ENCODE results near the gene EFCC1.

EFCC1 gene

DNA sequence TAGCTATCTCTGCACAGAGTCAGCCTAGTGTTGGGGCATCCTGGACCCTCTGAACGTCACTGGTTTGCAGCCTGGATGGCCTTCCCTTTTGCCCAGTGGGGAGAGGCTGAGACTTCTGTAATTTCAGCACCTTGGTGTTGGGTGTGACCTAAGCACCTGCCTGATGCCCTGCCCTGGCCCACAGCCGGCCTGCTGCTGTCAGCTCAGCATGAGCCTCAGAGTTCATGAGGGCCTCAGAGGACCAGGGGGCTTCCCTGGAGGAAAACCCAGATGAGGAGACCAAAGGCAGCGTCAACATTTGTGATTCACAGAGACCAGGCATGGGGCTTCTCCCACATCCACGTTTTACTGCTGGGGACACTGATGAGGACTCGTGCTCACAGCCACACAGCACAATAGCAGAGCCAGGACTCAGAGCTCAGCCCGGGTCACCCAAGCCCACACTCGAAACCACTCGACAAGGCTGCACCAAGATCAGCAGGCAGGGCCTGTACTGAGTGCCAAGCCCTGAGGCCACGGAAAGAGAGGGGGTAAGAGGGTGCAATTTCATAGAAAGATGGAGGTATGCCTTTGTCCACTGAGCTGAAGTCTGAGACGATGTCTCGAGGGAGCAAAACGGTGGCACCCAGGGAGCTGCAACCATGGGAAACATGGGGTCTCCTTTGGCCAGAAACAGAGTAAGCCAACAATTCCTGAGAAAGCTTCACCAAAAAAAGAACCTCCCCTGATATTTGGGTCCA lies 49.6 kb downstream of the EFCC1 start:
- no peak overlapping the region for H3K27ac ChIP-seq
- TF ChIP-seq CTCF (conservative IDR thresholded peaks at IDR 0.05), result no peak

DNA sequence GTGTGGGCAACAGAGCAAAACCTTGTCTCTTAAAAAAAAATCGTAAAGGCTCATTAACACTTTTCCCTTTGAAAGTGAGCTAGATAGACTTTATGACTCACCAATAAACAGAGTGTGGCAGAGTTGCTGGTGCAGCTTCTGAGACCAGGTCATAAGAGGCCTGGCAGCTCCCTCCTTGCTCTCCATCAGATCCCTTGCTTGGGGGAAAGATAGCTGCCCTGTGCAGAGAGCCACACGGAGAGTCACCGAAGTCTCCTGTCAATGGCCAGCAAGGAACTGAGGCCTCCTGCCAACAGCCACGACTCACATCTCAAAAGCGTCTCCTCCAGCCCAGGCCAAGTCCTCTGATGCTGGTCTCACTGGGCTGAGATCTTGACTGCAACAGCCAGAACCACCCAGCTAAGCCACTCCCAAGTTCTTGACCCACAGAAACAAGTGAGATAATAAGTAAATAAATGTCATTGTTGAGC lies 50.8 kb downstream of the EFCC1 start:
- peak overlapping the region; percentile 70 for H3K27ac ChIP-seq
- no peak for TF ChIP-seq CTCF (conservative IDR thresholded peaks at IDR 0.05)

GRCh38 chr3:129052675-129053074 lies 51.6 kb downstream of the EFCC1 start:
- H3K27ac ChIP-seq, result peak overlapping the region; percentile 70
- TF ChIP-seq CTCF (conservative IDR thresholded peaks at IDR 0.05), result no peak

- peak overlapping the region; percentile 70 for H3K27ac ChIP-seq
- TF ChIP-seq CTCF (conservative IDR thresholded peaks at IDR 0.05), result no peak
Measured at GRCh38 chr3:129054605-129055104, 53.6 kb downstream of the EFCC1 start.

- H3K27ac ChIP-seq, result no peak overlapping the region
Measured at GRCh38 chr3:129056451-129057173, 55.5 kb downstream of the EFCC1 start.

GRCh38 chr3:129057249-129057648 lies 56.1 kb downstream of the EFCC1 start:
- no peak for TF ChIP-seq CTCF (conservative IDR thresholded peaks at IDR 0.05)
- H3K27ac ChIP-seq, result no peak overlapping the region; the same call in 1 of the 2 replicates

More at GRCh38 chr3:129056451-129057173, 55.5 kb downstream of the EFCC1 start:
- no peak for TF ChIP-seq CTCF (conservative IDR thresholded peaks at IDR 0.05)

DNA sequence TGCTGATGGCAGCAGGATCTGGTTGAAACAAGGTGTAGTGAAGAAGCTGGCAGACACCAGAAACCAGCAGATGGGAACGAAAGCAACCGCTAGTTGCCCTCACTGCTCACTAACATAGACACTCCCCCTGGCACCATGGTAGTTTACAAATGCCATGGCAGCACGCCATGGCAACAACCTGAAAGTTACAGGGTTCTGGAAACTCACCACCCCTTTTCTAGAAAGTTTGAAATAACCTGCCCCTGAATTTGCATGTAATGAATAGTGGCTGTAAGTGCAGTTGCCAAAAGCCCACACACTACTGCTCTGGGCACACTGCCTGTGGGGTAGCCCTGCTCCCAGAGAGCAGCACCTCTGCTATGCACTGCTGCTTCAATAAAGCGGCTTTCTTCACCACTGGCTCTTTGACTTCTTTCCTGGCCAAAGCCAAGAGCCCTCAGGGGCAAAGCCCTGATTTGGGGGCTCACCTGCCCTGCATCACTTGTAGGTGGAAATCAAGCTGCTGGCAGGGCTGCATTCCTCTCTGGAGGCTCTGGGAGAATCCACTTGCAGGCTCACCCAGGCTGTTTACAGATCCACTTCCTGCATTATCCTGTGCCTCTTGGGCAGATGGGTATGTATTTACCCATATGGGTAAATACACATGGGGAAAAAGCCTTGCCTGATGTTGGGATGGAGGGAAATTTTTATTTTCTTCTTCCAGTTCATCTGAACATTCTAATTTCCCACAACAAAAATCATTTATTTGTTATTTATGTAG lies 57.5 kb downstream of the EFCC1 start:
- no peak; the same call in 1 of the 2 replicates for TF ChIP-seq CTCF (conservative IDR thresholded peaks at IDR 0.05)

More for the DNA sequence above, 57.5 kb downstream of the EFCC1 start:
- peak overlapping the region; percentile 64 for H3K27ac ChIP-seq

Measured in VCaP (cell line).